ENCODE data around the gene CCDC107. TPM values are rescaled to one million over a fixed set of nuclear protein-coding genes. Genes with fewer than 3 reads are reported as not detected.

Gene CCDC107
- polyA plus RNA-seq, 1 donor: 22.1 TPM

DNA sequence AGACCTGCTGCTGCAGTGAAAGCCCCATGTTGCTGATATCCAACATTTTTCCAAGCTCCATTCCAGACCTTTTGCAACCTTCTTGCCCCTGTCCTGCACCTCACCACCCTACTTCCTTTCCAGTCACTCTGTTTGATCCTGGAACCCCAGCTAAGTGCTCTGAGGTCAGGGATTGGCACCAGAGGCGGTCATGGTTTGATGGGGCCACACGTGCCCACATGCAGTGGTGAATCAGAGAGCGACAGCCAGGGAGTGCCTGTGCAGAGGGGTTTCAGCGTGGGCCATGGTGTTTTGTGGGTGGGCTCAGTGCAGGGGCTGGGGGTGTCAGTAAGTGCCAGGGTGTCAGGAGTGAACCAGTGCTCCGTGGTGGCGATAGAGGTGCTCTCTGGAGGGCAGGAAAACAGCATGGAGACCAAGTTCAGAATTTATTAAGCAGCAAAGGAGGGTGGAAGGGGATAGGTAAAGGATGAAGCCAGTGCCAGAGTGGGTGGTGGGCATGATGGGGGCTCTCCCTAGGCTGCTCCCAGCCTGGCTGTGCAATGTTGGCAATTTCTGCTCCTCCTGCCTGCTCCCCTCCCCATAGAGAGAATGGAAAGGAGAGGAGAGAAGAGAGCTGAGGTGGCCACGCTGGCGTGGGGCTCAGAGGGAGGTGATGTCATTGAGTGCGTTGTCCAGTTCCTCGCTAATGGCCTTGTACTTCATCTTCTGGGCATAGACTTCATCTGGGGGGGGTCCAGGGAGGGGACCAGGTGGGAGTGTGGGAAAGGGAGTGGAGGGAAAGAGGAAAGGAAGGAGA, 24.6 kb downstream of the CCDC107 start:
- DNase-seq (ENCODE audit: low read depth): no peak

DNA sequence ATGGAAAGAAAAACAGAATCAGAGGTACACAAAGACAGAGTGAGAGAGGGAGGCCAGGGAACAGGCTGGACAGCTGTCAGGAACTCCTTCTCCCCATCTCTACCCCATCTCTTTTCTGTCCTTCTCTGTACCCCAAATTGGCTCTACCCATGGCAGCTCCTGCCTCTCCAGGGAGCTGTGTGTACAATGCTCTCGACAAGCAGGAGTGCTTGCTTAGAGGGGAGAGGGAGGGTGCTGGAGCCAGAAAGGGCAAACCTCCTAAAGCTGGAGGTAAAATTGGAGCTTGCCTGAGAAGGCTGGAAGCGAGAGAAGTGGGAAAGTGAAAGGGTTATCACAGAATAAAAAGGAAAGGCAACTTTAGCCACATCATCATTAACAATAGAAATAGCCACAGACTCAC, 25.2 kb downstream of the CCDC107 start:
- no peak for DNase-seq (ENCODE audit: low read depth)

DNA sequence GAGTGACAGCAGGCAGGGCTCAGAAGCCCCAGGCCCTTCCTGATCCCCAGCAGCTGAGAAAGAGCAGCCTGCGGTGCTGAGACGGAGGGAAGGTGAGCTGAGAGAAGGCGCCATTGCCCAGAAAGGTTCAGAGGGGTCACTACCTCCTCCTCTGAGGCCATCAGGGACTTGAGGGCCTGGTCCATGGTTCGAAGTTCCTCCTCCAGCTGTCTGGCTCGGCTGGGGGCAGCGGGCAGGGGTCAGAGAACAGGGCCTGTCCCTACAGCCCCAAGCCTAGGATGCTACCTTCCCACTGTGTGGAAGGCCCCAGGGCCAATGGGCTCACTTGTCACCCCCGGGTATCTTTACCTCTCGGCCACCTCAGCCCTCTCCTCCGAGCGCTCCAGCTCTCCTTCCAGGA, 26.8 kb downstream of the CCDC107 start:
- DNase-seq (ENCODE audit: low read depth): no peak

DNA sequence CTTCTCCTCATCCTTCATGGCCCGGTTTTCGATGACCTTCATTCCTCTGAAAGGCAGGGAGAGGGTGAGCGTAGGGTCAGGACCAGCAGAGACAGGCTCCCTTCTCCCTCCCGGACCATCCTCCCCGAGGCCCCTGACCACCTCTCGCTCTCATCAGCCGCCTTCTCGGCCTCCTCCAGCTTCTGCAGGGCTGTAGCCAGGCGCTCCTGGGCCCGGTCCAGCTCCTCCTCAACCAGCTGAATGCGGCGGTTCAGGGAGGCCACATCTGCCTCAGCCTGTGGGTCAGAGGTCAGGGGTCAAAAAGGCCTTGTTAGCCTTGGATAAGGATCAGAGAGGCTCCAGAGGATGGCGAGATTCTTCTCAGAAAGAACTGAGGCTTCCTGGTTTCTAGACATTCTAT, 27.4 kb downstream of the CCDC107 start:
- no peak for DNase-seq (ENCODE audit: low read depth)

DNA sequence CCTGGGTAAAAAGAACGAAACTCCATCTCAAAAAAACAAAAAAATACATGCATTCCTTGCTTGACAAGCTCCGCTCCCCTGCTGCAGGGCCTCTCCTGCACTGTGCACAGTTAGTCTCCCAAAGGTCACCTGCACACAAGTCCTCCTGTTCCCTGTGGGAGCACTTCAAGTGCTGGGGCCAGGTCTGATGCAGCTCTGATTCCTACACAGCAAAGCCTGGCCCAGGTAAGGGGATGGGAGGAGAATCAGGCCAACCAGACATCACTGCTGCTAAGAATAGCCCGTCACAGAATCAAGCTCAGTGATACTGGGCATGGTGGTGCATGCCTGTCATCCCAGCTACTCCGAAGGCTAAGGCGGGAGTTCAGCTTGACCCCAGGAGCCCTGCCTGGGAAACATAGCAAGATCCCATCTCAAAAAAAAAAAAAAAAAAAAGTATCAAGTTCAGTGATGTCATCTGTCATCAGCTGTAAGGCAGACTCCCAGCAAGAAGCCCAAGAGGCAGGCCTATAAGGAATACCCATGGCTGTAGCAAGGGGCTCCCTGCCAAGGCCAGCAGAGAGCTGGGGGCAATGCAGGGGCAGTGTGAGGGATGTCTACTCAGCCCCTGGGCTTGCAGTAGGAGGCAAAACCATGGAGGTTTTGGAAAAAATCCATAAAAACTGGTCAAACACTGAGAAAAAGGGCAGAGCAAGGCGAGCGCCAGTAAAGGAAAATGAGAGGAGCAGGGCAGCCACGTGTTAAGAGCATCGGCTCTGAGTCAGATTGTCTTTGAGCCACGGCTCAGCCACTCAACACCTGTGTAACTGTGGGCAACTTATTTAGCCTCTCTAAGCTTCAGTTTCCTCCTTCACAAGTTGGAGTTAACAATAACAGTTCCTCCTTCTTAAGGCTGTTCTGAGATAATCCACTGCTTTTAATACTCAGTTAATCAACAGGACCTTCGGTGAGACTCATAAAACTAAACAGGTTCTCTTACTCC, 28.4 kb downstream of the CCDC107 start:
- DNase-seq (ENCODE audit: low read depth): no peak

DNA sequence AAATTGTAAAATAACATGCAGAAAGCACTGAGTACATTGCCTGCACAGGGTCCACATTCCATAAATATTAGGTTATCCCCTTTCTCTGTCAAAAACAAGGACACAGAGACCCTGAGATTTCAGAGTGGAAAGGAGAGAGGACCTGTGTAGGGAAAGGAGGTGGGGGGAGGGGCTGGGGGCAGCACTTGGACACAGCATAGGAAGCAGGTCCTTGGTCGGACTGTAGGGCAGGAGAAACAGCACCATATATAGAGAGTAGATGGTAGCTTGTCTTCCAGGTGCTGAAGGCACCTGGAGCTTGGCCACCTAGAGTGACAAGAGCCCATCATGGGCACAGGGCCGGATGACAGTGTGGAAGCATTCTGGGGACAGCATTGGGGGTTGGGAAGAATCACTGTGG, 29.2 kb downstream of the CCDC107 start:
- DNase-seq (ENCODE audit: low read depth): no peak

DNA sequence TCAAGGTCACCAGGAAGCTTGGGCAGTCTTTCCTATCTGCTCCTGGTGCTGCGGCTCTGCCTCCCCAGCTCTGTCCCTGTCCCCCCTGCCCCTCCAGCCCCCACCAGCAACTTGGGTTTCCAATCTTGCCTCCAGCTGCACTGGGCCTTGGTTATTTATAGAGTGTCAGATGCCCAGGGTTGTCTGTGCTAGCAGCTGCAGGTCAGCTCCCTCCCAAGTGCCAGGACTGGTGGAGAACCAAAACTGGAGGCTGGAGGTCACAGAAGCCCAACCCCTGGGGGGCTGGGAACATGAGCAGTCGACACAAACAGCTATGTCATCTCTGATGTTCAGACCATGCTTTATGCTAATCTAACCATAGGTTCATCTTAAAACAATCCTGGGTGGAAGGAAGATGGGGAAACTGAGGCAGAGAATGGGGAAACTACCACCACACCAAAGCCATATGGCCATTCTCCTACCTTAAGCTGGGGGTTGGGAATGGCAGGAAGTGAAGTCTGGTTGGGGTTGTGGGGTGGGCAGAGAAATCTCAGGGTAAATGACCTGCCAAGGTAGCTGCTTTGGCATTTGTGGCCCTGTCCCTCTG, 30.0 kb downstream of the CCDC107 start:
- no peak for DNase-seq (ENCODE audit: low read depth)

DNA sequence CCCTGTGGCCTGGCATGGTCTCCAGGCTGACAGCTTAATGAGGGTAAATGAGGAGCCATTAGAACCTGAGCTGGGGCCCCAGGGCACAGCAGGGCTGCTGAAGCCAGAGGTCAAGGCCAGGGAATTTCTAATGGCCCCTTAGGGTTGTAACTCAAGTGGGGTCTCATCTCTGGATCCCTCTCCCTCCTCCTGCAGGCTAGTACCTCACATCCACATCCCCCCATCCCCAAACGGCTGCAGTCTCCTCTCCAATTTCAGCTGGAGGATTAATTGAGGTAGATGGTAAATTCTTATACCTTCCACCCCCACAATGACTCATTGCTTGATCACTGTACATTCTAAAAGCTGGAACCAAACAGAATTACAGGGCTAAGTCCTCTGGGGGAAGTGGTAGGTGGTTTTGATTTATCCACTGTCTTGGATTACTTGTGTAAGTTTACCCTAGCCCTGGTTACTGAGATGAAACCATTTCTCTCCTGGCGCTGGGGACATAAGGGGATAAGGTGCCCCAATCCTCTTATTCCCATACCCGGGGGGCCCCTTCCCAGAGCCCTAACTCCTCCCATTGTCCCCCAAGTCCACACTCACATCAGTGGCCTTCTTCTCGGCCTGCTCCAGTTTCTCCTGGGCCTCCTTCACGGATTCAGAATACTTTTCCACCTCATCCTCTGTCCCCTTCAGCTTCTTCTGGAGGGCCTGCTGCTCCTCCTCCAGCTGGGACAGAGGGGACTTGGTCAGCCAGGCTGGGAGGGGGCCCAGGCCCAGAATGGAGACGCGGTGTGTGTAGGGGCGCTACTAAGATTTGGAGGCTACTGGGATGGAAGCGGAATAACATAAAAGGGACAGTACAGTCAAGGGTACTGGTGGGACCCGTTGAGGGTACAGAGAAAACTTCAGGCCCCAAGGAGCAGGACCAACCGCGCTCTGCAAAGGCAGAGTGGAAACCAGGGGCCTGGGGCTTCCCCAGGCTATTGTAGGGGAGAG, 30.8 kb downstream of the CCDC107 start:
- DNase-seq (ENCODE audit: low read depth): no peak

DNA sequence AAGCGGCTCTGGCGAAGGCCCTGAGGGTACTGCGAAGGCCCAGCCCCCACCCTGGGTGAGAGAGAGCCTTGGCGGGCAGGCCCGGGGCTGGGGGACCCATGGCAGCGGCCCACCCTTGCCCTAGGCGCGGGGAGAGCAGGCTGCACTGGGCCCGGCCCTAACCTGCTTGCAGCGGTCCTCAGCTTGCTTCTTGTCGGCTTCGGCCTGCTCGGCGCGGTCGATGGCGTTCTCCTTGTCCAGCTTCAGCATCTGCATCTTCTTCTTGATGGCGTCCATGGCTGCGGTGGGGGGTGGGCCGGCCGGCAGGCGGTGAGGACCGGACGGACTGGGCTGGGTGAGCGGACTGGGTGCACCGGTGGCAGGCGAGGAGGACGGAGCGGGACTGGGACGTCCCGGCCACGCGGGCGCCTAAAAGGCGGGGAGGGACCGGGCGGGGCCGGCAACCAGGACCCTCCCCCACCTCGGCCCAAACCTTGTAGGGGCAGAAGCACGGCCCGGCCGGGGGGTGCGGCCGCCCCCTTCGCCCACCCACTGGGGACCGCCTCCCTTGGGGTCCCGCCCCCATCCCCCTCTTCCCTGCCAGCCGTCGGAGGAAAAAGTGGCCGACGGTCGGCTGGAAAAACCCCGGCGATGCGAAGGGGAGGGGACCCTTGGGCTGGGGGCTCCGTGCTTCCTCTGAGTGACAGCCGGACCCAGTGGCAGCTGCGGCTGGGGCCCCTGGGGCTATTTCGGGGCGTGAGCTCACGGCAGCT, 31.6 kb downstream of the CCDC107 start, which contains the start of gene TPM2:
Gene TPM2, minus strand, starts transcription at position 384 of the 752 bp plus-strand sequence. Its CDS starts 108 bp downstream, at position 276.
- DNase-seq (ENCODE audit: low read depth): no peak

DNA sequence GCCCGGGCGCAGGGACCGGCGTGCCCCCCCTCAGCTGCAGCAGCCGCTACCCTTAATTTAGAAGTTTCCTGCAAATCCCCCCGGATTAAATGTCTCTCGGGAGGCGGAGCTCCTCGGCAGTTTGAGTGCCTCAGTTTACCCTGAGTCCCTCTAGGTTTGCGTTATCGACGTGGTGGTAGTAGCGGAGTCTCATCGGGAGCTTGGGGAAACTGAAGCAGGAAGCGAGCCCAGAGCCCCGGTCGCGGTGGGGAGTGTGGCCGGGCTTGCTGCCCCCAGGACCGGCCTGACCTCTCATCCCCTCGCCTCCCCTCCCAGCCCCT, 32.2 kb downstream of the CCDC107 start:
- no peak for DNase-seq (ENCODE audit: low read depth)

DNA sequence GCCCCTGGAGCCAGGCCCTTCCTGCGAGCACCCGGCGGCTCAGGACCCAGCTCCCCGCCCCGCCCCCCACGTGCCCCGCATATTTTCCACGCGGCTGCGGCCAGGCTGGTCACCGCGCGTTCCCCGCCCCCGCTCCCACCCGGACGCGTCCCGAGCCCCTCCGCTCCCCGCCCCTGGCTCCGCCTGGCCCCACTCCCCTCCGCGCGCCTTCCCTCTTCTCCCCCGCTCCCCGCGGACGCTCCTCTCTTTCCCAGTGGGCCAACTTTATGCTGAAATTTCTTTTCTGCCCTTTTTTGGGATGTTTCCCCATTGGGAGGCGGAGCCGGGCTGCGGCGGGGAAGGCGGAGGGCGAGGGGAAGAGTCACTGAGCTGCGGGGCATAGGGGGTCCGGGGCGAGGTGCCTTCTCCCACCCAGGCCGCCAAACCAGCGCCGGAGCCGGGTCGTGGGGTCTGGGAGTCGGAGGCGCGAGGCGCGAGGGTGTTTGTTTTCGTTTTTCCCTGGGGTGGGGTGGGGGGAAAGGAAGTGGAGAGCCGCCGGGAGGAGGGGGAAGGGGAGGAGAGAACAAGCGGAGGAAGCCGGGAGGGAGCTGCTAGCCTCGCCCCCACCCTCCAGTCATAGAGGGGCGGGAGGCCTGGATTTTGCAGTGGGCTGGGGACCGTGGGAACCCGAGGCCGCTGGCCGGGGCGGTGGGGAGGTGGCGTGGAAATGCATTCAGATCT, 32.7 kb downstream of the CCDC107 start:
- no peak for DNase-seq (ENCODE audit: low read depth)

DNA sequence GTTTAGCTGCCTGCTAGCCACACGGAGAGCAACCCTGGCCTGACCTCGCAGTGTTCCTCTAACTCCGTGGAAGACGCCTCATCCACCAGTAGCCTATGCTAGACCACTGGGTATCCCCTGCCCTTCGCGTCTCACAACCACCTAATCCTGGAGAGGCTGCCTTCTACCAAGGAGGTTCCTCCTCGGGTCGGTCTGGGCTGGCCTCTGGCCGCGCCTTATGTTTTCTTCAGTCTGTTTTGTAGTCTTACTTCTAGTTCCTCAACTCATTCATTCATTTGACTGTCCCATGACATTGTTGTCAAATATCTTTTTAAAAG, 33.2 kb downstream of the CCDC107 start:
- DNase-seq (ENCODE audit: low read depth): no peak

DNA sequence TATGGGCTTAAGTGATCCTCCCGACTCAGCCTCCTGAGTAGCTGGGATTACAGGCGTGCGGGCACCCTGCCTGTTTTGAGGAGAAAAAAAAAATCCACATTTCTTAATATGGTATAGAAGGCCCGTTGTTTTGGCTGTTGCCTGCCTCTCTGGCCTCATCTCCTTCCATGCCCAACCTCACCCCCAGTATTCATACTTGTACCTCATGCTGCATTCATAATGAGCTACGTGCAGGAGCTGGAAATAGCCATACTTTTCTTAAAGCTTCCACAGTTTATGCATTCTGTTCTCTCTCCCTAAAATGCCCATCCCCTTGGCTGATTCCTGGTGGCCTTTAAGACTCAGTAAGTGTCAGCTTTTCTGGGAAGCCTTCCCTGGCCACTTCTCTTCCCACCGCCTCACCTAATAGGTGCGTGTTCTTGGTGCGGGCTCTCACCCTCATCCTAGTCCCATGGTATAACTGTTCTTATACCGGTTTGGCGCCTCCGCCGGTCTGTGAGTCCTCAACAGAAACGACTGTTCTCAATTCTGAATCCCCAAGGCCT, 33.7 kb downstream of the CCDC107 start:
- no peak for DNase-seq (ENCODE audit: low read depth)

DNA sequence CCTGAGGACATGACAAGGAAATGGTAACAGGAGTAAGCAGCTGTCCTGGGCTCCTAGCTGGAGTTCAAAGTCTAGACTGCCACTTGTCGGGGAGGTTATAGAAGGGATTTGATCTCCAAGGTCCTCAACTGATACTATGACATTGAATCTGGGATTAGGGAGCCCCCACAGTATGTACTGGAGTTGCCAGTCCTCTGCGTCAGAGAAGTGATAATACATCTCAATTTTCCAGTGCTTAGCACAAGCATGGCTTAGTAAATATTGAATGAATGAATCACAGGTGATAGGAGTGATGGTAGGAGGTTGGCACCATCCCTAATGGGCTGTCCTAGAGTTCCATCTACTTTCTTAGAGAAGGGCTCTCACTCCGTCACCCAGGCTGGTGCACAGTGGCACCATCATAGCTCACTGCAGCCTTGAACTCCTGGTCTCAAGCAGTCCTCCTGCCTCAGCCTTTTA, 37.9 kb downstream of the CCDC107 start:
- DNase-seq (ENCODE audit: low read depth): no peak

DNA sequence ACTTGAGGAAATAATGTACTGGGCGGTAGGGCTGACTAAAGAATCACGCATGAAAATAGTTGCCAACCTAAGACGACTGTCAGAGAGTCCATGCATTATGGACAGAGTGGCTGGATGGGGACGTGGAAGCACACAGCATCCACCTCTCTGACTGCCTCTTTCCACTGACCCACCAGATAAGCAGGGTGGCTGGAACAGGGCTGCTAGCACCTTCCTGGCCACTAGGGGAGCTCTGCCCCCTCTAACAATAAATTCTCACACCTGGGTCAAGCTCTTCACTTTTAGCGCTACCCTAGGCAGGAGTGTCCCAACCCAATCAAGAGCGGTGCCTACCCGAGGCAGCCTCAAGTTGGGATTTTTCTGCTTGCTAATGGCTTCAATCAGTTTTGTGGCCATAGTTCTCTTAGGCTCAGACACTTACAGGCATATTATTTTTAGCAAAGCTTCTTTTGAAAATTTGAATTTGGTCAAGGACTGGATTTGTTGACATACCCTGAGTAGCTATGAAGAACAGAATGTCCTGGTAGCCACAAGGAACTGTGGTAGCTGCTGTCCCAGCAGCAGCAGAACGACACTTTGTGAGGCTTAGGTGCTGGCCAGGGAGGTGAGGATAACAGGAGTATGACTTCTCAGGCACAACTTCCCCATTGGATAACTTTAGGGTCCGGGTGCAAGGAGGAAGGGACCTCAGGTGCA, 38.6 kb downstream of the CCDC107 start:
- no peak for DNase-seq (ENCODE audit: low read depth)

DNA sequence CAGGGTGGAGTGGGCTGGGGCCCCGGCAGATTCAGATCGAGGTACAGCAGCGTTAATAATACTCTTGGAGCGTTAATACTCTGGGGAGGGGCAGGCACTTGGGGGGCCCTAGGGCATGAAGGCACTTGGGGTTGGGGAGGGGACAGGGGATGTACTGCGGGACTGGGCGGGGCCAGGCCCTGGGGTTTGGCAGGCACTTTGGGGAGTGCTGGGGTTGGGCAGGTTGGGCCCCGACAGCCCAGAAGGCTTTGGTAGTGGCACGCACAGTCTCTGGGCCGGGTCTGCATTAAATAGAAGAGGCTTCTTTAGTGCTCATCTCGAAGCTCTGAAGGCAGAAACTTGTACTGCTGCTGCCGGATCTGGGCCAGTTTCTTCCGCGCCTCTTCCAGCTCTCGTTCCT, 39.4 kb downstream of the CCDC107 start:
- DNase-seq (ENCODE audit: low read depth): no peak

DNA sequence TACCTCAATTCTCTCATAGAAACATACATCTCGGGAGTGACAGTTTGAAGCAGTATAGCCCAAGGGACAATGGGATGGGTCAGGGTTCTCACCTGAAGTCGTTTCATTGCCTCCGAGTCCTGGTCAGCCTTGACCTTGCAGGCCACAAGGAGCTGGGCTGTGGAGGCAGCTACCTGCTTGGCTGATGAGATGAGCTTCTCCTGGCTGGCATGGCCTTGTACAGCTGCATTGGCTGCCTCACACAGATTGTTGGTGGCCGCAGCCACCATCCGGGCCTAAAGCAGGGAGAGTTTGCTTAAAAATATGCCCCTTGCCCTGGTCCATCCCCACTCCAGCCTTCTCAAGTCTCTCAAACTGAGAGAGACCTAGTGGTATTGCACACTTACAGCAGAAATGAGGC, 40.1 kb downstream of the CCDC107 start:
- no peak for DNase-seq (ENCODE audit: low read depth)

DNA sequence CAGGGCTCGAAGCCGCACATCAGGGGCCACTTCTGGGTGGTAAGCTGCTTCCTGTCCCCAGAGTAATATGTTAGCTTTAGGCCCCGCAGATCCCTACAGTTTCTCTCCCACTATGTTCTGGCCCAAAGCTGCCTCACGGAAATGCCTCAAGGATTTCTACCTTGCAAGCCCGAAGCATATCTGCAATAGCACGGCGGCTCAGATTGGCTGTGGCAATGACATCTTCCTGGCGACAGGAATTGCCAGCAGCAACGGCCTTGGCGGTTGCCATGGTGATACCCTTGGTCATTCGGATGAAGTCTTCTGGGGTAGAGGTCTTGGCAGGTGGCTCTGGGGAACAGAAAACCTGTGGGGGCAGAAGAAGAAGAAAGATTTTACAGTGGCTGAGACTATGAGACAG, 41.9 kb downstream of the CCDC107 start:
- DNase-seq (ENCODE audit: low read depth): no peak

DNA sequence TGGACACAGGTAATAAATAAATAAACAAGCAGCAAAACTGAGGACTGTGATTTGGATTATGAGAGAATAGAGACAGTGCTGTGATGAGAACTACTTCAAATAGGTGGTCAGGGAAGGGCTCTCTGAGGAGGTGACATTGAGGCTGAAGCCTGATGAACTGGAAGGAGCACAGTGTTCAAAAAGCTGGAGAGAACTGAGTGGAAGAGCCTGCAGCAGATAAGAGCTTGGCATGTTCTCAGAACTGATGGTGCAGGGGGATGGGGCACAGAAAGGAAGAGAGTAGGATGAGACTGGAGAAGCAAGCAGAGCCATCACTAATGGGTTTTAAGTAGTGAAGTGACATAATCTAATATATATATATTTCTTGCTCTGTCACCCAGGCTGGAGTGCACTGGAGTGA, 42.9 kb downstream of the CCDC107 start:
- DNase-seq (ENCODE audit: low read depth): no peak

All from forelimb muscle (tissue), 1 donor.